Endothelial cell of umbilical vein (primary cell): ENCODE measurements around the gene NCOA6. TPM values are rescaled to one million over a fixed set of nuclear protein-coding genes. Genes with fewer than 3 reads are reported as not detected.

Source experiments
- BruUV-seq: library from RNA; stranded (reverse); fragments of 400-500 nt; replicated peaks from 2 replicates; lab custom pipeline; 2021; lab: Mats Ljungman, UMichigan
- CTCF ChIA-PET: fragments of 300-600, 350-600 bp; sonication (Branson Sonifier 250); formaldehyde crosslinking; loops from one replicate; lab custom pipeline; 2021; ENCODE audit warnings: antibody characterized with exemption, inconsistent platforms; lab: Charles Lee
- POLR2A ChIA-PET: fragments of 300-600, 350-600 bp; sonication (Branson Sonifier 250); formaldehyde crosslinking; loops from one replicate; lab custom pipeline; 2021; ENCODE audit warnings: antibody characterized with exemption, inconsistent platforms; lab: Charles Lee
- DNase-seq: peaks from one replicate; pipeline ENCODE4 v3.0.0-alpha.2; 2011; ENCODE audit warnings: low read depth, low spot score
- FAIRE-seq: peaks from 2 replicates; lab custom pipeline; 2011; peaks lifted over from hg19 to GRCh38; lab: Jason Lieb, UNC
- H2AFZ ChIP-seq: 2 replicates; pipeline ENCODE4 v1.6.0; 2012; ENCODE audit warnings: low read depth, low read length, control low read depth, inconsistent platforms
- H3K27ac ChIP-seq: 2 replicates; pipeline ENCODE4 v1.5.1; 2011; ENCODE audit warnings: low read depth, mild to moderate bottlenecking, control low read depth, low read length, moderate library complexity; ENCODE audit not compliant: insufficient read depth
- H3K27me3 ChIP-seq, 2 experiments: 2 replicates each; pipeline versions ENCODE4 v1.6.0 to v1.6.1; 2011; ENCODE audit warnings: low read length in 2 of 2, mixed read lengths in 1 of 2; ENCODE audit not compliant: control insufficient read depth in 2 of 2, insufficient read depth in 2 of 2
- H3K36me3 ChIP-seq, 2 experiments: 2 replicates in 1 of 2; 3 replicates in 1 of 2; pipeline ENCODE4 v1.5.1; 2011; ENCODE audit warnings: low read length in 2 of 2, mild to moderate bottlenecking in 1 of 2, moderate library complexity in 1 of 2; ENCODE audit not compliant: control insufficient read depth in 2 of 2, insufficient read depth in 2 of 2; ENCODE audit errors: extremely low read depth in 1 of 2
- H3K4me1 ChIP-seq: 3 replicates; pipeline ENCODE4 v1.5.1; 2011; ENCODE audit warnings: mild to moderate bottlenecking, low read length; ENCODE audit not compliant: control insufficient read depth, insufficient read depth; ENCODE audit errors: extremely low read depth
- H3K4me2 ChIP-seq: 2 replicates; pipeline ENCODE4 v1.6.1; 2011; ENCODE audit warnings: low read length, control low read depth, mixed read lengths; ENCODE audit not compliant: insufficient read depth
- H3K4me3 ChIP-seq, 3 experiments: fragments of 200-600 bp in 1 of 3; sonication (generic), shearing (Covaris generic) in 1 of 3; replicated peaks in 1 of 3; 2 replicates each; pipeline ENCODE4 v1.5.1; 2011 to 2016; ENCODE audit warnings: control low read depth in 3 of 3, low read length in 3 of 3, mild to moderate bottlenecking in 2 of 3, inconsistent platforms in 1 of 3, low read depth in 1 of 3, moderate library complexity in 1 of 3; ENCODE audit not compliant: insufficient read depth in 1 of 3
- H3K79me2 ChIP-seq: 2 replicates; pipeline ENCODE4 v1.6.0; 2012; ENCODE audit warnings: low read length, inconsistent platforms; ENCODE audit not compliant: control insufficient read depth, insufficient read depth
- H3K9ac ChIP-seq: replicated peaks from 2 replicates; pipeline ENCODE3; 2011; ENCODE audit warnings: low read length, control low read depth; ENCODE audit not compliant: insufficient read depth; ENCODE audit errors: extremely low read depth
- H3K9me1 ChIP-seq: replicated peaks from 3 replicates; pipeline ENCODE4 v1.6.0; 2011; ENCODE audit warnings: mild to moderate bottlenecking, low read length; ENCODE audit not compliant: control insufficient read depth, insufficient read depth; ENCODE audit errors: extremely low read depth
- H3K9me3 ChIP-seq: replicated peaks from 2 replicates; pipeline ENCODE4 v1.5.1; 2012; ENCODE audit warnings: low read length, inconsistent platforms; ENCODE audit not compliant: control insufficient read depth, insufficient read depth
- H4K20me1 ChIP-seq: replicated peaks from 2 replicates; pipeline ENCODE3; 2011; ENCODE audit warnings: mild to moderate bottlenecking, low read length; ENCODE audit not compliant: control insufficient read depth, insufficient read depth; ENCODE audit errors: extremely low read depth
- EZH2 ChIP-seq: IDR thresholded peaks from 2 replicates; pipeline ENCODE4 v1.6.1; 2012; ENCODE audit warnings: borderline replicate concordance, low read depth, mild to moderate bottlenecking, moderate library complexity, low read length, inconsistent platforms; ENCODE audit not compliant: severe bottlenecking
- FOS ChIP-seq: IDR thresholded peaks from 2 replicates; pipeline ENCODE4 v1.6.1; 2011; ENCODE audit warnings: mild to moderate bottlenecking, low read length, moderate library complexity, borderline replicate concordance; ENCODE audit not compliant: insufficient read depth
- GATA2 ChIP-seq: IDR thresholded peaks from 2 replicates; pipeline ENCODE4 v1.7.0; 2011; ENCODE audit warnings: low read depth, mild to moderate bottlenecking, moderate library complexity, mixed read lengths, low read length; ENCODE audit not compliant: insufficient read length, insufficient read depth
- JUN ChIP-seq: IDR thresholded peaks from 2 replicates; pipeline ENCODE4 v1.6.1; 2011; ENCODE audit warnings: borderline replicate concordance, low read depth; ENCODE audit not compliant: insufficient read length, insufficient read depth
- MYC ChIP-seq: IDR thresholded peaks from one replicate; pipeline ENCODE4 v1.6.1; 2011; ENCODE audit warnings: mild to moderate bottlenecking, low read depth, low read length
- POLR2A ChIP-seq: IDR thresholded peaks from 2 replicates; pipeline ENCODE4 v1.6.1; 2012; ENCODE audit warnings: low read depth, mild to moderate bottlenecking, control low read depth, low read length
- POLR2AphosphoS5 ChIP-seq: IDR thresholded peaks from 2 replicates; pipeline ENCODE4 v1.6.1; 2012; ENCODE audit warnings: low read depth, mild to moderate bottlenecking, control low read depth, low read length, moderate library complexity; ENCODE audit not compliant: insufficient read depth
- dilution Hi-C: fragments of 300-500 bp; cut with MboI; formaldehyde crosslinking; loops from one replicate; pipeline ENCODE4 v1.15.0; 2019; ENCODE audit warnings: low sequenced_read_pairs; ENCODE audit not compliant: extremely low pct_ligation_motif_present
- intact Hi-C: fragments of 100-400 bp; cut with micrococcal nuclease; formaldehyde crosslinking; loops from one replicate; pipeline ENCODE4 v1.10.0; 2022
- polyA plus RNA-seq, 4 experiments: library from polyadenylated mRNA; depleted of rRNA in 3 of 4; stranded (reverse) in 3 of 4; unstranded in 1 of 4; fragments of >200 nt; gene quantifications; 2 replicates each; pipeline versions ENCODE4 v1.2.1 to v1.2.3, GENCODE V29; 2011 to 2012; ENCODE audit warnings: missing spikeins in 1 of 4
- total RNA-seq: library from RNA; stranded (reverse); gene quantifications from 2 replicates; pipeline ENCODE4 v1.2.3, GENCODE V29; 2021
- TF ChIP-seq, protein P1 (sequence below): IDR thresholded peaks from 2 replicates; pipeline ENCODE4 v1.6.1; 2011; ENCODE audit not compliant: insufficient read depth, insufficient read length
- TF ChIP-seq, protein P2 (sequence below), 2 donors: IDR thresholded peaks; 1 replicate in 1 of 2; 2 replicates in 1 of 2; pipeline ENCODE4 v1.5.1; 2011; ENCODE audit warnings: low read length in 2 of 2, mild to moderate bottlenecking in 2 of 2, moderate library complexity in 2 of 2, control low read depth in 1 of 2, inconsistent platforms in 1 of 2, low read depth in 1 of 2; ENCODE audit not compliant: insufficient read depth in 1 of 2; ENCODE audit errors: extremely low read depth in 1 of 2

NCOA6 gene
- total and polyA plus RNA-seq, 2 donors (not counting 3 experiments of a cell fraction or from before 2014, with no cell fraction given) = 16.9 to 26.7 TPM

DNA sequence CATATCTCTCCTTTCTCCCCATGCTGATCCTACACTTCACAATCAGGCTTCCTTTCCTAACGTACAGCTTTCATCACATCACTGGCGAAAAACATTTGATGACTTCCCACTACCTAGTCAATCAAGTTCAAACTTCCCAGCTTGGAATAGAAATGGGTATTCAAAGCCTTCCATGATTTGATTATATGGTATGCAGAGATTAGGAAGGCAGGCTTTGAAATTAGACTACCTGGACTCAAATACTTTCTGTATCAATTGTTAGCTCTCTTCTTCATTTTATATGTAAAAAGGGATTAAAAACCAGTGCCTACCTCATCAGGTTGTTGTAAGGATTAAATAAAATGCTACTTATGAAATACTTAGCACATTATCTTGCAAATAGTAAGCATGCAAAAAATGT is 7.7 kb downstream of the NCOA6 start:
- dilution Hi-C loops (no loop called here), intact Hi-C loops (no loop called here)
- peaks cover 85% of the 10 kb centered on the region for H3K79me2 ChIP-seq
- no peaks in the 10 kb centered on the region for H3K9me1 ChIP-seq
- H3K9me3 ChIP-seq = no peaks in the 10 kb centered on the region
- no peak overlapping the region for H3K27ac ChIP-seq
- H3K27me3 ChIP-seq = no peaks in the 10 kb centered on the region
- DNase-seq (no peak), FAIRE-seq (no peak)
- no peak for TF ChIP-seq EZH2
- no peak for TF ChIP-seq JUN
- TF ChIP-seq, protein P1, sequence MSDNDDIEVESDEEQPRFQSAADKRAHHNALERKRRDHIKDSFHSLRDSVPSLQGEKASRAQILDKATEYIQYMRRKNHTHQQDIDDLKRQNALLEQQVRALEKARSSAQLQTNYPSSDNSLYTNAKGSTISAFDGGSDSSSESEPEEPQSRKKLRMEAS = no peak
- H3K4me1 ChIP-seq = no peaks in the 10 kb centered on the region
- no peaks in the 10 kb centered on the region for H3K36me3 ChIP-seq
- no TSS peak for BruUV-seq
- H2AFZ ChIP-seq = no peak overlapping the region
- no peak overlapping the region for H3K4me2 ChIP-seq
- no peak overlapping the region for H3K4me3 ChIP-seq
- H4K20me1 ChIP-seq = peaks cover 11% of the 10 kb centered on the region
- ChIA-PET POLR2A (no interaction called here), CTCF (interaction anchor here (1.3 kb wide), 1 partner anchor 18 kb away, joined by 5 read pairs; no protein-coding TSS in a partner anchor)
- no peak overlapping the region for H3K9ac ChIP-seq

DNA sequence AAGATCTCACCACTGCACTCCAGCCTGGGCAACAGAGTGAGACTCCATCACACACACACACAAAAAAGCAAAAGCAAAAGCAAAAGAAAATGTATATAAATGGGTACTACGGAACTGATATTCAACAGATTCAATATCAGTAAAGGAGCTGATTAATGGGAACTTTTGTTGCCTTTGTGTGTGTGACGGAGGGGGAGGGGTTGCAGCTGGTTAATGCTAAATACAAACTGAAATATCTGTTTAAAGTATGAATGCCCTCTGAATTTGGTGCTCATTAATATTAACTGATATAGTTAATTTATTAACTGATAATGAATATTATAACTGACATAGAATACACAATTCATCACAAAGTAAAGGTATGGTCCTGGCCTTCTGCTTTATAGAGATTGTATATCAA is 8.4 kb downstream of the NCOA6 start:
- Histone ChIP-seq H3K4me3 (no peak overlapping the region), H3K4me2 (no peak overlapping the region), H3K27ac (no peak overlapping the region), H3K9ac (no peak overlapping the region), H3K9me1 (no peaks in the 10 kb centered on the region), H3K79me2 (peaks cover 82% of the 10 kb centered on the region), H3K4me1 (no peaks in the 10 kb centered on the region), H3K27me3 (no peaks in the 10 kb centered on the region), H3K36me3 (no peaks in the 10 kb centered on the region), H3K9me3 (no peaks in the 10 kb centered on the region), H2AFZ (no peak overlapping the region), H4K20me1 (peaks cover 16% of the 10 kb centered on the region)
- BruUV-seq = no TSS peak
- DNase-seq (no peak), FAIRE-seq (no peak)
- intact Hi-C loops (no loop called here), dilution Hi-C loops (no loop called here)
- ChIA-PET POLR2A (no interaction called here), CTCF (interaction anchor here (1.3 kb wide), 1 partner anchor 19 kb away, joined by 5 read pairs; no protein-coding TSS in a partner anchor)
- TF ChIP-seq POLR2A (no peak), EZH2 (no peak), POLR2AphosphoS5 (no peak), FOS (no peak), GATA2 (no peak), JUN (no peak), MYC (no peak)
- TF ChIP-seq, protein P1 = no peak
- TF ChIP-seq, protein P2, sequence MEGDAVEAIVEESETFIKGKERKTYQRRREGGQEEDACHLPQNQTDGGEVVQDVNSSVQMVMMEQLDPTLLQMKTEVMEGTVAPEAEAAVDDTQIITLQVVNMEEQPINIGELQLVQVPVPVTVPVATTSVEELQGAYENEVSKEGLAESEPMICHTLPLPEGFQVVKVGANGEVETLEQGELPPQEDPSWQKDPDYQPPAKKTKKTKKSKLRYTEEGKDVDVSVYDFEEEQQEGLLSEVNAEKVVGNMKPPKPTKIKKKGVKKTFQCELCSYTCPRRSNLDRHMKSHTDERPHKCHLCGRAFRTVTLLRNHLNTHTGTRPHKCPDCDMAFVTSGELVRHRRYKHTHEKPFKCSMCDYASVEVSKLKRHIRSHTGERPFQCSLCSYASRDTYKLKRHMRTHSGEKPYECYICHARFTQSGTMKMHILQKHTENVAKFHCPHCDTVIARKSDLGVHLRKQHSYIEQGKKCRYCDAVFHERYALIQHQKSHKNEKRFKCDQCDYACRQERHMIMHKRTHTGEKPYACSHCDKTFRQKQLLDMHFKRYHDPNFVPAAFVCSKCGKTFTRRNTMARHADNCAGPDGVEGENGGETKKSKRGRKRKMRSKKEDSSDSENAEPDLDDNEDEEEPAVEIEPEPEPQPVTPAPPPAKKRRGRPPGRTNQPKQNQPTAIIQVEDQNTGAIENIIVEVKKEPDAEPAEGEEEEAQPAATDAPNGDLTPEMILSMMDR (IDR thresholded peaks at IDR 0.05; ENCODE audit: extremely low read depth in 1 of 2, insufficient read depth in 1 of 2, low read depth in 1 of 2, low read length in 2 of 2) = no peak
